ENCODE measurements around the gene EML4. TPM values are rescaled to one million over a fixed set of nuclear protein-coding genes. Genes with fewer than 3 reads are reported as not detected.
"Not testable (repeated sequence)": the region's sequence is repeated elsewhere in the genome, so short reads cannot be mapped to it uniquely, and the experiment has no call there.

EML4 gene
- polyA plus RNA-seq, 1 experiment = 19.1 TPM

DNA sequence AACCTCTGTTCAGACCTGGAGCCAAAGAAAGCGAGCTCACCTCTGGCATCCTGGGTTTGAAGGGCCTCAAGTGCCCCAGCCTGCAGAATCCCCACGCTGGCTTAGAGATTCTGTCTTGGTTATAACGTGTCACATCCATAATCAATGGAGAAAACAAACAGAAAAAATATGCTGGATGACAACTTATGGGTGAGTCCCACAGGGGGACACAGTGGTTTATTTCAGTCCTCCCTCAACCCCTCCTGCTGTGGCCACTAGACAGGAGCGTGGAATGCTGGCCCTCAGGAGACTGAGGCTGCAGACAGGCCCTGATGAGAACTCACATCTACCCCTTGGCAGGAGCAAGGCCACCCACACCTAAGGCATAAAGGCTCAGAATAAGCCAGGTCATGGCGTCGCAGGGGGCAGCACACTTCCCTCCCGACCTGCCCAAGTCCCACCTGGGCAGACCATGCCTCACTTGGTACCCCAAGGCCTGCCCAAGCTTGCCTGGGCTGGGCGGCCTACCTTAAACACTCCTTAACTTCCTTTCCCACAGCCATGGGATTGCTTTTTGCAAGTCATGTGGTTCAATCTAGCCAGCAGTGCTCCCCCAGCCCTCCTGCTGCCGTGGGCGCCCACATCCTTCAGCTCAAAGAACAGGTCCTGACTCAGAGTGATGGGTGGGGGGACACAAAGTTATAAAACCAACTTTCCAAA, 171.9 kb downstream of the EML4 start:
- POLR2A ChIA-PET = no interaction called here
- peaks cover 20% of the 10 kb centered on the region for H3K36me3 ChIP-seq (ENCODE audit: control insufficient read depth, insufficient read depth, low read length)

GRCh38 chr2:42342061-42342794, 173.1 kb downstream of the EML4 start:
- POLR2A ChIA-PET = no interaction called here
- H3K4me3 ChIP-seq (ENCODE audit: low read depth, low read length) = no peak overlapping the region

More for the DNA sequence above, 171.9 kb downstream of the EML4 start:
- no peak for DNase-seq (ENCODE audit: low read depth)
- H3K4me3 ChIP-seq (ENCODE audit: low read depth, low read length) = no peak overlapping the region
- CTCF ChIA-PET = interaction anchor here (1.6 to 2.9 kb wide), 2 partner anchors 12 to 225 kb away, joined by 3 to 8 read pairs; no protein-coding TSS in a partner anchor
- no peaks in the 10 kb centered on the region for H3K27me3 ChIP-seq (ENCODE audit: control insufficient read depth, insufficient read depth, low read length)
- TF ChIP-seq CTCF (IDR thresholded peaks at IDR 0.05; ENCODE audit: insufficient read depth, low read depth, low read length) = no peak

GRCh38 chr2:42342795-42343241, 173.7 kb downstream of the EML4 start:
- CTCF ChIA-PET = interaction anchor here (1.6 to 2.2 kb wide), 2 partner anchors 227 to 246 kb away, joined by 3 to 5 read pairs; no protein-coding TSS in a partner anchor

More at GRCh38 chr2:42342061-42342794, 173.1 kb downstream of the EML4 start:
- H3K36me3 ChIP-seq (ENCODE audit: control insufficient read depth, insufficient read depth, low read length) = peaks cover 20% of the 10 kb centered on the region
- DNase-seq (ENCODE audit: low read depth) = peak; percentile 70
- no peaks in the 10 kb centered on the region for H3K27me3 ChIP-seq (ENCODE audit: control insufficient read depth, insufficient read depth, low read length)
- CTCF ChIA-PET = interaction anchor here (0.6 to 2.2 kb wide), 6 partner anchors 13 to 246 kb away, joined by 3 to 5 read pairs (median 3); no protein-coding TSS in a partner anchor
- no peak for TF ChIP-seq CTCF (IDR thresholded peaks at IDR 0.05; ENCODE audit: insufficient read depth, low read depth, low read length)

DNA sequence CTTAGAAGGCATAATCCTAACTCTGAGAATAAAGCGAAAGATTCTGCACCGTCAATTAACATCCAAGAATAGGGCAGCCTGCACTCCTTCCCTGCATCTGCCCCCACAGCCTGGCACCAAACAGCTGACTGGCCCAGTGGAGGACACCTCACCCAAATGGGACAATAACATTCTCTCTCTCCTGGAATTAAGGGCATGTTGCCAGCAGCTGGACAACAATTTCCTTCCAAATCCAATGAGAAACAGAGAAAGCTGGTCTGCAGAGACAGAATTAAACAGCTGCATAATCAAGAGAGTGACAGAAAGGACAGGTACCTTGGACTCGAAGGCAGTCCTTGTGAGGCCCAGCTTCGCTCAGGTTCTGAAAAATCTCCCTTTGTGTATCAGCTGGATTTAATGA, 176.8 kb downstream of the EML4 start:
- POLR2A ChIA-PET = no interaction called here
- Histone ChIP-seq H3K4me3 (ENCODE audit: low read depth, low read length) (no peak overlapping the region), H3K27me3 (ENCODE audit: control insufficient read depth, insufficient read depth, low read length) (no peaks in the 10 kb centered on the region), H3K36me3 (ENCODE audit: control insufficient read depth, insufficient read depth, low read length) (peaks cover 7% of the 10 kb centered on the region)
- TF ChIP-seq CTCF (IDR thresholded peaks at IDR 0.05; ENCODE audit: insufficient read depth, low read depth, low read length) = no peak
- no peak for DNase-seq (ENCODE audit: low read depth)
- CTCF ChIA-PET = interaction anchor here (0.5 to 1.2 kb wide), 2 partner anchors 16 to 1292 kb away, joined by 3 read pairs; partner anchors contain the start of gene COX7A2L

More at GRCh38 chr2:42342795-42343241, 173.7 kb downstream of the EML4 start:
- Histone ChIP-seq H3K27me3 (ENCODE audit: control insufficient read depth, insufficient read depth, low read length) (no peaks in the 10 kb centered on the region), H3K36me3 (ENCODE audit: control insufficient read depth, insufficient read depth, low read length) (peaks cover 18% of the 10 kb centered on the region), H3K4me3 (ENCODE audit: low read depth, low read length) (no peak overlapping the region)
- no peak for DNase-seq (ENCODE audit: low read depth)
- POLR2A ChIA-PET = no interaction called here
- no peak for TF ChIP-seq CTCF (IDR thresholded peaks at IDR 0.05; ENCODE audit: insufficient read depth, low read depth, low read length)

- H3K27me3 ChIP-seq (ENCODE audit: control insufficient read depth, insufficient read depth, low read length); DNase-seq (ENCODE audit: low read depth); POLR2A ChIA-PET; H3K4me3 ChIP-seq (ENCODE audit: low read depth, low read length); H3K36me3 ChIP-seq (ENCODE audit: control insufficient read depth, insufficient read depth, low read length): not testable (repeated sequence)
- CTCF ChIA-PET = interaction anchor here (1.2 kb wide), 1 partner anchor 15 kb away, joined by 3 read pairs; the partner anchor contains the start of gene COX7A2L
Measured at GRCh38 chr2:42346856-42347255, 177.7 kb downstream of the EML4 start.

DNA sequence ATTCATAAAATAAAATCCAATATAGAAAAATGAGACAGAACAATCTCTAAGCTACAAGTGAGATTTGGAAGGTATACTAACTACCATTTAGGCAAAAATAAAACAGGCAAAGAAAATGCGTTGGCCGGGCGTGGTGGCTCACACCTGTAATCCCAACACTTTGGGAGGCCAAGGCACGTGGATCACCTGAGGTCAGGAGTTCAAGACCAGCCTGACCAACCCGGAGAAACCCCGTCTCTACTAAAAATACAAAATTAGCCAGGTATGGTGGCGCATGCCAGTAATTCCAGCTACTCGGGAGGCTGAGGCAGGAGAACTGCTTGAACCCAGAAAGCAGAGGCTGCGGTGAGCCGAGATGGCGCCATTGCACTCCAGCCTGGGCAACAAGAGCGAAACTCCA, 178.4 kb downstream of the EML4 start:
- CTCF ChIA-PET; H3K36me3 ChIP-seq (ENCODE audit: control insufficient read depth, insufficient read depth, low read length); DNase-seq (ENCODE audit: low read depth); H3K4me3 ChIP-seq (ENCODE audit: low read depth, low read length); H3K27me3 ChIP-seq (ENCODE audit: control insufficient read depth, insufficient read depth, low read length); POLR2A ChIA-PET: not testable (repeated sequence)

Data from BJ (cell line).